ENCODE results near the gene ATG16L2.
"Not testable (repeated sequence)": the region's sequence is repeated elsewhere in the genome, so short reads cannot be mapped to it uniquely, and the experiment has no call there.

The ATG16L2 gene

GRCh38 chr11:72848846-72849466 is 34.7 kb downstream of the ATG16L2 start:
- no peak for DNase-seq

DNA sequence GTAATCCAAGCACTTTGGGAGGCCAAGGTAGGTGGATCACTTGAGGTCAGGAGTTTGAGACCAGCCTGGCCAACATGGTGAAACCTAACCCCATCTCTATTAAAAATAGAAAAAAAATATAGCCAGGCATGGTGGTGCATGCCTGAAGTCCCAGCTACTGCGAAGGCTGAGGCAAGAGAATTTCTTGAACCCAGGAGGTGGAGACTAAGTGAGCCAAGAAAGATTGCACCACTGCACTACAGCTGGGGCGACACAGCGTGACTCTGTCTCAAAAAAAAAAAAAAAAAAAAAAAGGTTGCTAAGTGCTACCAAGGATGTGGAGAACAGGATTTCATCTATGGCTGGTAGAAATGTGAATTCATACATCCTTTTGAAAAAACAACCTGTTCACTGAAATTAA is 36.6 kb downstream of the ATG16L2 start:
- DNase-seq: no peak

DNA sequence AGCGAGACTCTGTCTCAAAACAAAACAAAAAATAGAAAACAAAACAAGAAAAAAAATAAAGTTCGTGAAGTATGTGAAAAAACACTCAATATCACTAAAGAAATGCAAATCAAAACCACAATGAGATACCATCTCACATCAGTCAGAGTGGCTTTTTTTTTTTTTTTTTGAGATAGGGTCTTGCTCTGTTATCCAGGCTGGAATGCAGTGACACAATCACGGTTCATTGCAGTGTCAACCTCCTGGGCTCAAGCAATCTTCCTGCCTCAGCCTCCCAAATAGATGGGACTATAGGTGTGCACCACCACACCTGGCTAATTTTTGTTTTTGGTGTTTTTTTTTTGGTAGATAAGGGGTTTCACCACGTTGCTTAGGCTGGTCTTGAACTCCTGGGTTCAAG is 37.5 kb downstream of the ATG16L2 start:
- DNase-seq: peak; percentile 40

- no peak for DNase-seq
These were observed 41.9 kb downstream of the ATG16L2 start for GRCh38 chr11:72856065-72856464.

DNA sequence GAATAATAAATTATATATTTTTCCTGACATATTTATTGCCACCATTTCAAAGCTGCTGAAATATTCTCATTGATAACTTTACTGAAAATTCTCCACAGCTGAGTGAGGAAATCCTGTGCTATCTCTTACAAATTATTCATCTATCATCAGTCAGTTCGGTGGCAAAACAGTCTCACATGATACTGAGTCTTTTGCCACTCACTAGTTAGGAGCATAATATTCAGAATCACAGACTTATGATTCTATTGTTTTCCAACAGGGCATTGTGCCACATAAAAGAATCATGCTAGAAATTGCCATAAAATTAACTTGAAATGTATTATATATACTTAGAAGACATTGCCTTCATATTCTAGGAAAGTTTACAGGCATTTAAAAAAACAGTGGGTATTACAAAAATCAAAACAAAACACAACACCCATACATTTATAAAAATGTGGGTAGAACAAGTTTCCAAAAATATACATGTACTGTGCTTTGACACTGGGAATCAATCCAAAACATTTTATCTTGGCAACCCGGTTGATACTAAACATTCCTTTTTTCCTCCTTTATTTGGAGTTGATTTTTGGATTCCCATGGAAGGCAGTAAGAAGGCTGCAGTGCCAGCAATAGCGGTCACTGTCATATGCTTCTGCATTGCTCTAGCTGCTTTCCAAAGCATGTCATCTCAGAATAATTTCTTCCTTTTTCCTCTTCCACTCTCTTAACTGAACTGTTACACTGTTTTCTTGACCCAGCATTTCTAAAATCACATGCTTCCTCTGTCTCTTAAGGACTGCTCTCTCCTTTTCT is 42.5 kb downstream of the ATG16L2 start:
- peak; percentile 75 for DNase-seq

DNA sequence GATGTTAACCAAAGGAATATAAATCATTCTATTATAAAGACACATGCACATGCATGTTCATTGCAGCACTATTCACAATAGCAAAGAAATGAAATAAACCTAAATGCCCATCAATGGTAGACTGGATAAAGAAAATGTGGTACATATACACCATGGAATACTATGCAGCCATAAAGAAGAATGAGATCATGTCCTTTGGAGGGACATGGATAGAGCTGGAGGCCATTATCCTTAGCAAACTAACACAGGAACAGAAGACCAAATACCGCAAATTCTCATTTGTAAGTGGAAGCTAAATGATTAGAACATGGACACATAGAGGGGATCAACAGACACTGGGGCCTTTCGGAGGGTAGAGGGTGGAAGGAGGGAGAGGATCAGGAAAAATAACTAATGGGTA is 44.1 kb downstream of the ATG16L2 start:
- DNase-seq: not testable (repeated sequence)

- DNase-seq: no peak
These were observed 44.9 kb downstream of the ATG16L2 start for GRCh38 chr11:72859126-72859525.

- no peak for DNase-seq
These were observed 45.8 kb downstream of the ATG16L2 start for GRCh38 chr11:72860010-72860409.

GRCh38 chr11:72860592-72860991 is 46.4 kb downstream of the ATG16L2 start:
- DNase-seq: no peak

GRCh38 chr11:72863091-72863490 is 48.9 kb downstream of the ATG16L2 start:
- DNase-seq: no peak

DNA sequence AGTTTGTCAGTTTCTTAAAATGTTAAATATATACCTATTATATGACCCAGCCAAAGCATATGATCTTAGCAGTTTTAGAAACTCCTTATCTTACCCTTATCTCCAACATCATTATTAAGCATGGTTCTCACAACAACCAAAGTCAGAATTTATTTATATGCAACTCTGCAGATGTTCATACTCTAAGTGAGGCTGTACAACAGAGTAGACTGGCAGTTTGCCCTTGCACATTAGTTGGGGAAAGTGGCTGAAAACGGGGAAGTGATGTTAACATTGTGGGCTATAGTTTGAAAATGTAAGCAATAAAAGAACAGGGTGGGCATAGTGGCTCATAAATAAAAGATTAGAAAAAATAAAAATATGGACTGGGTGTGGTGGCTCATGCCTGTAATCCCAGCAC is 49.7 kb downstream of the ATG16L2 start:
- no peak for DNase-seq

DNA sequence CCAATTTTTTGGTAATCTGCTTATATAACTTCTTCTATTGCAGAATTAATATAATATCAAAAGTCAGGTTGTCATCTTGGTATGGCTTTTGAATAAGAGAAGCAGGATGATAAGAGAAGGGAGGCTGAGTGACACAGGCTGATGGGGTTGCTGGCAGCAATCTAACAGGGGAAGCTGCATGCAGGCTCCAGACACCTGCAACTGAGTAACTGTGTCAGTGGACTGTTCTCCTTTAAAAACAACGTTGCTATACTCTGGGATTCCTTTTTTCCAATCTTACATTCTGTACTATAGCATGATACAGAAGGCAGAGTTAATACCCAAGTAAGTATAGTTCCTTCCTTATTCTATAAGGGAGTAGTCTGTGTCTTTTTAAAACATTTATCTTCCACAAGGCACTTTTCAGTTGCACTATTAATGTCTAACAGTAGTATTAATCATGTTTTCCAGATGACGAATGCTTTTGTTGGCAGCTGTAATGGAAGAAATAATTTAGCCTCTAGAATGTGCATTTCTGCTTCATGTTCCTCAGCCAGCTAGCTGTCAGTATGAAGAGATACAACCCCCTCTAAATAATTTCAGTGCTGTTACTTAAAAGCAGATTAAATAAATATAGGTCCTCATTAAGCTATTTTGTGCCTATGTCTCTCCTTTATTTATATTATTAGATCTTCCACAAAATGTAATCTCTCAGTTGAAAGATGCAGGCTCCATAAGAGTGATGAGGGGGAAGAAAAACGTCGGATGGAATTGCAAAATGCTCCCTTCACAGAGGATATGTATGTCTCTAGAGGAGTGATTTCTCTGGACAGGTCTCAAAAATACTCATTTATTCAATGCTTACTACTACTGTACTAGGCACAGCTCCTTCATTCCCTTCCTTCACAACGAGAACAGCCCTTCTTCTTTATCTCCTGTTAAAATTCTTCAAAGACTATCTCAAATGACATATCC is 50.8 kb downstream of the ATG16L2 start:
- peak; percentile 86 for DNase-seq

DNA sequence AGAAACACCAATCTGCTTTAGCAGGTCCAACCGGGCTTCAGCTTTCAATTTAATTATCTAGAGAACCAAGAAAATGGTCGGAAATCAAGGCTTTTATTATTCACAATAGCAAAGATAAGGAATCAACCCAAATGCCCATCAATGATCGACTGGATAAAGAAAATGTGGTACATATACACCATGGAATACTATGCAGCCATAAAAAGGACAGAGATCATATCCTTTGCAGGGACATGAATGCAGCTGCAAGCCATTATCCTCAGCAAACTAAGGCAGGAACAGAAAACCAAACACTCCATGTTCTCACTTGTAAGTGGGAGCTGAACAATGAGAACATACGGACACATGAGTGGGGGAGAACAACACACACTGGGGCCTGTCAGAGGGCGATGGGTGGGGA is 53.8 kb downstream of the ATG16L2 start:
- DNase-seq: no peak

- no peak for DNase-seq
These were observed 55.6 kb downstream of the ATG16L2 start for GRCh38 chr11:72869831-72870230.

- peak; percentile 33 for DNase-seq
These were observed 56.9 kb downstream of the ATG16L2 start for GRCh38 chr11:72871119-72871518.

- DNase-seq: no peak
These were observed 57.8 kb downstream of the ATG16L2 start for GRCh38 chr11:72872012-72872411.

DNA sequence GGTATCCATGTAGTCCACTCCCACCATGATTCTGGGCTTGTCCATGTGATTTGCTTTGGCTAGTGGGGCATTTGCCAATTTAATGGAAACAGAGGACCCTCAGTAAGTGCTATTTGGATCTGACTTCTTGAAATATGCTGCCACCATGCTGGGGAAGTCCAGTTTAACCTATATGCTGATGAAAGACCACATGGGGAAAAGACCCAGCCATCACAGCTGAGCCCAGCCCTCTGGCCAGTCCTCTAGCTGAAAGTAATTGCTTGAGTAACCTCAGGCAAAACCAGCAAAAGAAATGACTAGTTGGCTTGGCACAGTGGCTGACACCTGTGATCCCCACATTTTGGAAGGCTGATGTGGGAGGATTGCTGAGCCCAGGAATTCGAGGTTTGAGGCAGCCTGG is 61.5 kb downstream of the ATG16L2 start:
- no peak for DNase-seq

- no peak for DNase-seq
These were observed 61.9 kb downstream of the ATG16L2 start for GRCh38 chr11:72876147-72876546.
